Stimulated activated naive CD4-positive, alpha-beta T cell treated with Interleukin-2 at 50 U/mL for 16 hours (primary cell): Measurements from ENCODE around the gene ITPR1.

Source experiments
- DNase-seq: peaks from one replicate; lab custom pipeline; 2025; lab: John Stamatoyannopoulos, UW

ITPR1 gene

GRCh38 chr3:4533489-4534443 is 40.6 kb downstream of the ITPR1 start:
- DNase-seq = no peak

DNA sequence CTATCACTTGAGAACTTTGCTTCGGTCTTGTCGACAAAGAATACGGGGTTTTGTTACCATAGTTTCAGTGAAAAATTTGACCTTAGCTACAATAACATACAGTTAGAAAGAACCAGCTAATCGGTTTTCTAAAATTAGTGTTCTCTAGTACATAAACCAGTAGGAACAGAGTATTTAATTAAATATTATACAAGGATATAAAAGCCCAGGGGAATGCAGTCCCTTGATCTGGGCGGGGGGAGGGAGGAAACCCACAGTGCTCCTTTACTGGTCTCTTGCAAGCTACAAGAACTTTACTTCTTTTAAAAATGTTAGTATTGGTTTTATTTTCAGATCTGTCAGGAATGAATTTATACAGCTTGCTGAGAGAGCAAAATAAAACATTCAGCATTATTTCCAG is 41.8 kb downstream of the ITPR1 start:
- DNase-seq = no peak

- DNase-seq = no peak
These were observed 43.1 kb downstream of the ITPR1 start for GRCh38 chr3:4536260-4536659.

DNA sequence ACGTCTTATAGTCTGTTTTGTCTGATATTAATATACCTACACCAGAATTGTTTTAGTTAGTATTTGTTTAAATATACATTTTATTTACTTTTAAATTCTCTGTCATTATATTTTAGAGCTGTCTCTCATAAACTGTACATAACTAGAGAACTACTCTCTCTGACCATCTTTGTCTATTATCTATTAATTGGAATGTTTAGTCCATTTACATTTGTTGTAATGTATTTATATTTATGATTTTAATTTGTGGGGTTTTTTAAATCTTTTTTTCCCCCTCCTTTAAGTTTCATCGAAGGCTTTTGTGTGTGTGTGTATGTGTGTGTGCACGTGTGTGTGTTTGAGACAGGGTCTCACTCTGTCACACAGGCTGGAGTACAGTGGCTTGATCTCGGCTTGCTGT is 47.1 kb downstream of the ITPR1 start:
- no peak for DNase-seq

DNA sequence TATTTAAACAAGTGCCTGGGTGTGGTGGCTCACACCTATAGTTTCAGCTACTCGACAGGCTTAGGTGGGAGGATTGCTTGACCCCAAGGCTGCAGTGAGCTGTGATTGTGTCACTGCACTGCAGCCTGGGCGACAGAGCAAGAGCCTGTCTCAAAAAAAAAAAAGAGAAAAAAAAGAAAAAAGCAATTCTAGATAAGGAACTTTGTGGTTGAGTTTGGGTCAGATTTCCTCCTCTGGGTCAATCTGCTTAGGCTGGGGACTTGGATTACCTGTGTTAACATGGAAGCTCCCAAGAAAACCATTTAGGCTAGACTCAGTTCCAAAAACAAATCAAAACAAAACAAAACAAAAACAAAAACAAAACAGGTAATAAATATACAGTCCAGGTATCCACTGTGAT is 50.0 kb downstream of the ITPR1 start:
- DNase-seq = no peak

DNA sequence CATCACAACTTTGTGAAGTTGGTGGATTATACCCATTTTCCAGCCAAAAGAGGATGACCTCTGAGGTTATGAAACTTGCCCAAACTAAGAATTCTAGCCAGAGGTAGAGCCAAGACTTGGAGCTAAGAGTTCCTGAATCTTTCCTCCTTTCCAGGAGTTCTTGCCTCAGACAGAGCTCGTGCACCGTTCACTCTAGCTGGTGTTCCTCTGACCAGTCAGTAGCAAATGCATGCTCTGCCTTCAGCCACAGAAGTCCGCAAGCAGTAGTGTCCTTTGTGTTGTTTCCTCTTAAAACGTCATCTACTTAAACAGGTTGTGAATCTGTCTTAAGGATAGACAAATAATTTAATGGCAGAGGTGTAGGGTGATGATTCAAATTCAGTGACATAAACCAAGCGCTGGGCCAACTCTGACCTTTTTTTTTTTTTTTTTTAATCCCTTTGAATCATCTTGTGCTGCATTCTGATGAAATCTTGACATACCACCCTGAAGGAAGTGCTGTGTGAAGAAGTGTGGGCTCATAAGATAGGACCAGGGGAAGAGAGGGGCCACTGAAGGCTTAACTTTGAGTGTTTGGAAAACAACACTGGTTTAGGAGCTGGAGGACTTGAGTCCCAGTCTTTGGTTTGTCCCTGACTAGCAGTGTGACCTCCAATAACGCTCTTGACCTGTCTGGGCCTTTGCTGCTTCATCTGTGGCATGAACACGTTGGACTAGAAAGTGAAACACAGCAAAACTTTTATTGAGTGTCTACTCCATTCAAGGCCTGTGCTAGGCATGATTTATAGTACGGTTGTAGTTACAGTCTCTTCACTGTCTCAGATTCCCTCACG is 53.4 kb downstream of the ITPR1 start:
- no peak for DNase-seq

DNA sequence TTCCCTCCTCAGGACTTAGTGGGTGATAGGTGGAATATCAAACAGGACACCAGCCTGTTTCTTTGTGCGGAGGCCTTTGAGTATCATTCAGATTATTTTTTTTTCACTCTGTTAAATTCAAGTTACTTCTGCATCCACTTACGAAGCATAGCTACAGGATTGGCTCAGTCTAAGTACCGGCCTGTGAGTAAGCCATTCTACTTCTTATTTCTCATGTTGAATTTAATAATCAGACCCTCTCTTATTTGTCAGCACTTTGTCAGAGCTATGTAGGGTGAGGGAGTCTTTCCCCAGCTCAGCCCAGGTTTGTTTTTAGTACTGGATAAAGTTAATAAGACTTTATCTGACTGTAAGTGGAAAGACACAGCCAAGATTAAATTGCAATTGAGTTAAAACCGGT is 54.7 kb downstream of the ITPR1 start:
- DNase-seq = no peak

DNA sequence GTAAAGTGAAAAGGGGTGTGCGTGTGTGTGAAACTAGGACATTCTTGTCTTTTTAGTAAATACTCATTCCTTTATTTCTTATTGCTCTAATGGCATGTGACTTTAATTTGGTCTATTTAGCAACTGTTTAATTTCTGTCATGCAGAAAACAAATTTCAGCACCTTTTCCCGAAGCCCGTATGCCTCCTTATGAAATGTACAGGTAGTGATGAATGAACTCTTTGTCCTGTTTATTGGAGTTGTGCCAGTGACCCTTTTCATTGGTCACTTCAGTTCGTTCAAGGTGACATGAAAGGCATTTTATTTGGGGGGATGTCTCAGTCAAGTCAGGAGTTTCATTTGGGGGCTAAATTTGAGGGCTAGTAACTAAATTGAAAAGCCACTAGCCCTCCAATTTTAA is 55.2 kb downstream of the ITPR1 start:
- no peak for DNase-seq

- no peak for DNase-seq
These were observed 55.6 kb downstream of the ITPR1 start for GRCh38 chr3:4548780-4549179.

GRCh38 chr3:4549896-4550295 is 56.7 kb downstream of the ITPR1 start:
- no peak for DNase-seq

DNA sequence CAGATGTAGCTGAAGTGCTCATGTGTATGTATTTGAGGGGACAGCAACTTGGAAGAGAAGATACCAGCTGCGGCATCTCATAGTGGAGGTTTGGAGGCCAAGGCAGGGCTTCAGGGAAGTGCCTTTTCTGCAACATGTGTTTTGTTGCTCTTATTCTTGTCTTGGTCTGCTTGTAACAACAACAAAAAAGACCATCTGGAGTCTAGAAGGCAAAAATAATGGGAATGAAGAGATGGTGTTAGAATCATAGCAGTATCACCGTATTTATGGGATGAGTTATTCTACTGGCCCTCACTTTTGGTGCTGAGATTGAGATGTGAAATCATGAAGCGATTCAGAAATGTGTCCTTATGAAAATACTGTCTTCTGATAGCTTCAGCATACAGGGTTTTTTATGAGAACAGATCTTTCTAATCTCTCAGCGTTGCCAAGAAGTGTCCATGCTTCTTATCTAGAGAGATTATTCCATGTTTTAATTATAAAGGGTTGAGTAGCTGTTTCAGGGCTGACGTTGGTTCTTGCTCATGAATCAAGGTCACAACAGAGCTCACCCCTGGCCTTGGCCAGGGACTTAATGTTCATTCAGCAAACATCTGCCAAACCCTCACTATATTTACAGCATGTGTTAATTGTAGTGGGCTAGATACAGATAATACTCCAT is 58.0 kb downstream of the ITPR1 start:
- DNase-seq = no peak

GRCh38 chr3:4551794-4552442 is 58.8 kb downstream of the ITPR1 start:
- DNase-seq = no peak

GRCh38 chr3:4552811-4553210 is 59.7 kb downstream of the ITPR1 start:
- DNase-seq = no peak

- no peak for DNase-seq
These were observed 68.5 kb downstream of the ITPR1 start for GRCh38 chr3:4561661-4562060.

GRCh38 chr3:4562595-4562994 is 69.4 kb downstream of the ITPR1 start:
- no peak for DNase-seq

GRCh38 chr3:4564270-4564669 is 71.1 kb downstream of the ITPR1 start:
- no peak for DNase-seq

GRCh38 chr3:4564928-4565586 is 71.9 kb downstream of the ITPR1 start:
- no peak for DNase-seq

- no peak for DNase-seq
These were observed 72.8 kb downstream of the ITPR1 start for GRCh38 chr3:4565809-4566501.

GRCh38 chr3:4568841-4569240 is 75.7 kb downstream of the ITPR1 start:
- no peak for DNase-seq

DNA sequence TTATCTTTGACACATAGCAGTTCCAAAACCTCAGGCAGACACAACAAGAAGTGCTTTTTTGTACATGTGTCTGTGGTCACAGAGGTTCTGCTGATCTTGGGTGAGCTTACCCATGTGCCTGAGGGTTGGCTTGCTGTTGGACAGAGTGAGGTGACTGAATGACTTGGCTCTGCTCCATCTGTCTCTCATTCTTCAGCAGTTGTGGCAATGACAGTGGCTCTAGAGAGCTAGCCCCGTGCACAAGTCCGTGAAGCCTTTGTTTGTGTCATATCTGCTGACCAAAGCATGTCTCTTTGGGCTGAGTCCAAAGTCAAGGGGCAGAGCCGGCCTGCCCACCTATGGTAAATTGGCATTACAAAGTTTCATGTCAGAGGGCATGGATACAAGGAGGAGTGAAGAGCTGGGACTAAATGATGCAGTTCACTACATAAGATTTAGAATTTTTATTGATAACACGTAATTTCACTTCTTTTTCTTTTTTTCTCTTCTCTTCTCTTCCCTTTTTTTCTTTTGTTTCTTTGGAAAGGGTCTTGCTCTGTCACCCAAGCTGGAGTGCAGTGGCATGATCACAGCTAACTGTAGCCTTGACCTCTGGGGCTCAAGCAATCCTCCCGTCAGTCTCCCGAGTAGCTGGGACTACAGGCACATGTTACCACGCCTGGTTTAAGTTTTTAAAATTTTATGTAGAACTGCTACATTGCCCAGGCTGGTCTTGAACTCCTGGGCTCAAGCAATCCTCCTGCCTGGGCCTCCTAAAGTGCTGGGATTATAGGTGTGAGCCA is 77.9 kb downstream of the ITPR1 start:
- DNase-seq = no peak
